IPS-NIHi11 (cell line): ENCODE measurements around the gene ZBTB47.

Experiments
- DNase-seq: peaks from one replicate; pipeline ENCODE4 v3.0.0; 2012; ENCODE audit warnings: mixed read lengths, low spot score

ZBTB47 gene

GRCh38 chr3:42653560-42654330 lies at the start of gene ZBTB47:
ZBTB47 (plus strand) TSS chr3:42653697; CDS start chr3:42658356, 4,659 bp downstream.
- DNase-seq = peak; percentile 50

DNA sequence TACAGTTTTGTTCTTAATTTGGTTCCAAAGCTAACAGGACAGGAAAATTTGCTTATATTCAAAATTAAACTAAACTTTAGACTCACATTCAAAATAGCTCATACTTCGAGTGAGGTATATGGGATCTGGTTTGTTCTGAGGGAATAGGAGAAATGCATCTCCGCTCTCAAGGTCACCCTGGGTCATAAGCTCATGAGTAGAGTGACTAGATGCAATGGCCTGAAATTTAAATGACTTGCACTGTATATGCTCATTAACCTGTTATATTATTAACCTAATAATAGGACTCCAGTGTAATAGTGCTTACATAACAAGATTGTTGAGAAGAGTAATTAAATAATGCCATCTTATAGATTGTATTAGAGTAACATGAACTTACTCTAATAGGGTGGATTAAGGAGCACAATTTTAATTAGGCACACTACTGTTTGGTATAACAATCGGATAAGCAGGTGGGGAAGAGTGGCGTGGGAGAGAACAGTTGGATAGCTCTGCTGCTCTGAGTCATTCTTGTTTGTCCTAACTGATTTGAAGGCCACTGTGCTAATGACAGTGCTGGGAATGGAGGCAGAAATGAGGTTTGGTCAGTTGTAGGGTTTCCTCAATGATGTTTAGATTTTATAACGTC lies 47.8 kb upstream of the ZBTB47 start:
- no peak for DNase-seq

GRCh38 chr3:42608581-42608980 lies 44.9 kb upstream of the ZBTB47 start:
- no peak for DNase-seq

GRCh38 chr3:42610976-42611375 lies 42.5 kb upstream of the ZBTB47 start:
- no peak for DNase-seq

DNA sequence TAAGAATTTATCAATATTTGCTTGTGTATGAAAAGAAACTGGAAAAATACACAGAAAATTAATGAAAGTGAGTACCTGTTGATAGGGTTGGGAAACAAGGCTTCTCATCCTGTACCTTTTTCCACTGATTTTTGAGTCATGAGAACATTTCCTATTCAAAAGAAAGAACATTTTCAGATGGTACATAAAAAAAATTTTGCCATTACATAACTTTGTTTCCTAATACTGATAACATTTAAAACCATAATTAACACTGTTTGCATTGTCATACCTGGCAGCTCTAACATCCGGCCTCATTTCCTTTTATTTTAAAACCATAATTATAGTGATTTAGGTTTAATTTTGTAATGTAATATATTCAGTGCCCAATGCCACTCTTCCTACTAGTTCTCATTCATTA lies 41.3 kb upstream of the ZBTB47 start:
- DNase-seq = no peak

- no peak for DNase-seq
Measured at GRCh38 chr3:42612928-42613327, 40.6 kb upstream of the ZBTB47 start.

- no peak for DNase-seq
Measured at GRCh38 chr3:42613462-42613861, 40.0 kb upstream of the ZBTB47 start.

DNA sequence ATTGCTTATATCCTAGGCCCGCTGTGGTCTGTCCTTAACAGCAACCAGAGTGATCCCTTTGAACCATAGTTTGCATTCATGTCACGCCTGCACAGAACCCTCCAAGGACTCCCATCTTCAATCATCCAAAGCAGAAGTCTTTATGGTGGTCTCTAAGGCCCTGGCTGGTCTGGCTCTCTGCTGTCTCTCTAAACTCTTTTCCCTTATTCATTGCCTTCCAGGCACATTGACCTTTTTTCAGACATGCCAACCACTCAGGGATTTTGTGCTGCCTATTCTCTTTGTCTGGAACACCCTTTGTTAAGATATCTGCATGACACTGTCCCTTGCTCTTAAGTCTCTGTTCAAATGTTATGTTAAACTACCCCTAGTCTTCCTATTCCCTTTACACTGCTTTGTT lies 21.9 kb upstream of the ZBTB47 start:
- DNase-seq = peak; percentile 20

DNA sequence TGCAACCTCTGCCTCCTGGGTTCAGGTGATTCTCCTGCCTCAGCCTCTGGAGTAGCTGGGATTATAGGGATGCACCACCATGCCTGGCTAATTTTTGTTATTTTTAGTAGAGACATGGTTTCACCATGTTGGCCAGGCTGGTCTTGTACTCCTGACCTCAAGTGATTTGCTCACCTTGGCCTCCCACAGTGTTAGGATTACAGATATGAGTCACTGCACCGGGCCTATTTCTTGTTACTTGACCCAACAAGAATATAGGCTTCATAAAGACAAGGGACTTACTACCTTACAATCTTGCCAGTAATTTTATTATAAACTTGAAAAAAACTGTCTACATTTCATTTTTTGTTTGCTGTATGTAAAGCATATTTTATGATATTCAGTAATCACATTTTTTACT lies 21.4 kb upstream of the ZBTB47 start:
- DNase-seq = no peak

- DNase-seq = no peak
Measured at GRCh38 chr3:42633544-42633943, 20.0 kb upstream of the ZBTB47 start.

GRCh38 chr3:42635111-42635510 lies 18.4 kb upstream of the ZBTB47 start:
- DNase-seq = no peak

- no peak for DNase-seq
Measured at GRCh38 chr3:42637001-42637400, 16.5 kb upstream of the ZBTB47 start.

DNA sequence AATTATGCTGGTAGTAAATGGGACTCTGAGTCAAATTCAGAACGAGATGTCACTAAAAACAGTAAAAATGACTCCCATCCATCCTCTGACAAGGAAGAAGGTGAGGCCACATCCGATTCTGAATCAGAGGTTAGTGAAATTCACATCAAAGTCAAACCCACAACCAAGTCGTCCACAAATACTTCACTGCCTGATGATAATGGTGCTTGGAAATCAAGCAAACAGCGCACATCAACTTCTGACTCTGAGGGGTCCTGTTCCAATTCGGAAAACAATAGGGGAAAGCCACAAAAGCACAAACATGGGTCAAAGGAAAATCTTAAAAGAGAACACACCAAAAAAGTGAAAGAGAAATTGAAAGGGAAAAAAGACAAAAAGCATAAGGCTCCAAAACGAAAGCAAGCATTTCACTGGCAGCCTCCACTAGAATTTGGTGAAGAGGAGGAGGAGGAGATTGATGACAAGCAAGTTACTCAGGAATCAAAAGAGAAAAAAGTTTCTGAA lies 15.1 kb upstream of the ZBTB47 start:
- no peak for DNase-seq

- DNase-seq = no peak
Measured at GRCh38 chr3:42639192-42639591, 14.3 kb upstream of the ZBTB47 start.

GRCh38 chr3:42640129-42640528 lies 13.4 kb upstream of the ZBTB47 start:
- DNase-seq = no peak

DNA sequence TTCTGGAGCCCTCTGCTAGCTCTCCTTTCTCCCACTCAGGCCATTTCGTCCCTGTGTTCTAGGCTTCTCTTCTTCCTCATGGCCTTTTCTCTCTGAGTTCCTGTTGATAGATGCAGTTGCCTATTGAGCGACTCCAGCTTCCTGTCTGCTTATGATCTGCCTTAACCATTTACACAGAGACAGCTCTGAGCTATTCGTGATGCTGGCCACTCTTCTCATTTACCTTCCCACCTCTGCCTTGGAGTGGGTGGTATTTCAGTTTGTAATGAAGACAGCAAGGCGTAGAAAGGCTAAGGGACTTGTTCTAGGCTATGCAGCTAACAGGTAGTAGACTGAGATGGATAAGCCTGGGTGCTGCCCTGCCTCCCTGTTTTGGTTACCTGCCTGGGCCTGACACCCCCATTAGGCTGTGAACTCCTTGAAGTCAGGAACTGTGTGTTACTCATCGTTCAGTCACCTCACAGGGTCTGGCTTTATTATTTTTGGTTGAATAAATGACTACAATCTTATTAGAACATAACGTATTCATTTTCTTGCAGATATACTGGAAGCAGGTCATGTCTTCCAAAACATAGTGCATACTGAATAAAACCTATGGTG lies 12.6 kb upstream of the ZBTB47 start:
- DNase-seq = no peak

DNA sequence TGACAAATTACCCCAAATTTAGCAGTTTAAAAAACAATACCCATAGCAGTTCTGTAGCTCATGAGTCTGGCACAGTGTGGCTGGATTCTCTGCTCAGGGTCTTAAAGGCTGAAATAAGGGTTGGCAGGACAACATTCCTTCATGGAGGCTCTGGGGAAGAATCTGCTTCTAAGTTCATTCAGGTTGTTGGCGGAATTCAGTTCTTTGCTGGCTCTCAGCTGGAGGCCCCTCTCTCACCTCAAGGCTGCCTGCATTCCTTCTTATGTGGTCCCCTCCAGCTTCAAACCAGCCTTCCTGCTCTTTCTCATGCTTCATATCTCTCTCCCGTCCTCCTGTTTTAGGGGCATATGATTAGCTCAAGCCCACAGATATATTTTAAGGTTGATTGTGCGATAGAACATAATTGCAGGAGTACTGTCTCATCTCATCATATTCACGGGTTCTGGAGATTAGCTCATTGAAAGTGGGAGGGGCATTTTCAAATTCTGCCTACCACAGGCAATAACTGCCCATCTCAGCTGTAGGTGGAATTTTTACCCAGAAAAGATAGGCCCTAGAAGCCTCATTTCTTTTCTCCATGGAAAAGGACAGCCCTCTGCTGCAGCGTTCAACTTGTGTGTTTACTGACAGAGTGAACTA lies 5.6 kb upstream of the ZBTB47 start:
- peak; percentile 27 for DNase-seq

GRCh38 chr3:42649006-42649405 lies 4.5 kb upstream of the ZBTB47 start:
- no peak for DNase-seq

- no peak for DNase-seq
Measured at GRCh38 chr3:42649783-42650182, 3.7 kb upstream of the ZBTB47 start.

DNA sequence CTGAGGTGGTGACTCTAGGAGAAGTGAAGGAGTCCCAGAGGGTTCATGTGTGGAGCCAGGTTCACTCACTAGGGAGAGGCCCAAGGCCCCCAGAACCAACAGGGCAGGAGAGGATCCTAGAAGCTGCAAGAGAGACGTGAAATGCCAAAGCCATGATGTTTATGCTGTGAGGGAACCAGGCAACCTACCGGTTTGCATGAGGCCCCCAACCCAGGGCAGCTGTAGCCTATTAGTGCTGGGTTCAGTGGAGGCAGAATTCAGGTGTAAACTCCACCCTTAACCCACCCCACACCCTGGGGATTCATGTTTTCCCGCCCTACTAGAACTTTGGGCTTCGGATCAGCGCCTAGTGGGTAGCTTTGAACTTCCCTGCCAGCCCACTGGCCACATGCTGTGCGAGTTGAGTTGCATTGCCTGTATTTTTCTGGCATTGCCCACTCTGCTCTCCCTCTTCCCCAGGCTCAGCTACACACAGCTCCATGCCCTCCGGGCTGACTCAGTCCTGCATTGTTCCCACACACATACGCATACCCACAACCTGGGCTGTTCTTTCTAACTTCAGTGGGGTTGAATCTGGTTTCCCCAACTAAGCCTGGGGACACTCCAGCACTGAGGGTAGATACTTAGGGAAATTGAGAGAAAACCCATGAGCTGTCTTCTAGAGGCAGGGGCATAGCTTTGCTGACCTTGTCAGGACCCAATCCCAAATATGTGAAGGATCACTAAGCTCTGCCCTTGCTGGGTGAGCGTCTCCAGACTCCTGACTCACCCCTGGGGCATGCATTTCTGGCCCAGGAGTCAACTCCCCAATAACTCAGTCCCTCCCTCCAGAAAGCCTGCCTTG lies 2.0 kb upstream of the ZBTB47 start:
- no peak for DNase-seq

DNA sequence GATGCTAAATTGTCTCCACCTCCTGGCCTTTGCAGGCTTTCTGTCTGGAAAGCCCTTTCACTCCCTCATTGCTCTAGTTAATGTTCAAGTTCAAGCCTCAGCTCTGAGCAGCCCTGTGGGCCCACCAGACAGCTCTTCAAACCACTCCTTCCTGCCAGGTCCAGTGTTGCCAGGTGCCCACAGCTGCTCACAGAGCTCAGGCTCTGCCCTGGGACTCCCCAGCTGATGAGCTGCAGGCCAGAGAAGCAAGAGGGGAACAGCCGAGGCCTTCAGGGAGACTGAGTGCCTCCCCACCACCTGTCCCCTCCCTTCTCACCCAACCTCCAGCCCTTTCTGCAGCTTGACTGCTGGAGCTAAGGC lies 1.3 kb upstream of the ZBTB47 start:
- DNase-seq = no peak
